SU-DHL-6 (cell line): ENCODE measurements around the gene RUVBL1.

Experiments used
- H2AFZ ChIP-seq: fragments of 200-600 bp; sonication (generic); 2 replicates; pipeline ENCODE4 v1.6.1; 2014; ENCODE audit warnings: low read depth, mild to moderate bottlenecking, moderate library complexity, mixed read lengths, antibody characterized with exemption, low read length; ENCODE audit not compliant: severe bottlenecking
- H3F3A ChIP-seq: fragments of 200-600 bp; shearing (Covaris generic); 2 replicates; pipeline ENCODE4 v1.6.0; 2016; ENCODE audit warnings: antibody characterized with exemption, mild to moderate bottlenecking; ENCODE audit not compliant: insufficient read depth
- H3K27ac ChIP-seq: fragments of 200-600 bp; sonication (generic); 2 replicates; pipeline ENCODE4 v1.5.1; 2016; ENCODE audit warnings: low read depth, mild to moderate bottlenecking, low read length, moderate library complexity, mixed read lengths
- H3K27me3 ChIP-seq: fragments of 200-600 bp; sonication (generic), shearing (Covaris generic); 2 replicates; pipeline ENCODE4 v1.6.0; 2014; ENCODE audit warnings: mild to moderate bottlenecking, low read length
- H3K36me3 ChIP-seq: fragments of 200-600 bp; sonication (generic); 2 replicates; pipeline ENCODE4 v1.6.1; 2014; ENCODE audit warnings: mild to moderate bottlenecking, low read length, mixed read lengths
- H3K4me2 ChIP-seq: fragments of 300-600, 200-600 bp; shearing (Covaris generic), sonication (generic); 2 replicates; pipeline ENCODE4 v1.6.0; 2014; ENCODE audit warnings: low read length, low read depth, mild to moderate bottlenecking; ENCODE audit not compliant: poor library complexity, severe bottlenecking
- H3K4me3 ChIP-seq: fragments of 200-600 bp; sonication (generic); 2 replicates; pipeline ENCODE4 v1.5.1; 2014; ENCODE audit warnings: antibody characterized with exemption, low read length, mild to moderate bottlenecking, mixed read lengths; ENCODE audit not compliant: insufficient read depth, poor library complexity, severe bottlenecking
- H3K79me2 ChIP-seq: fragments of 200-600 bp; sonication (generic); 2 replicates; pipeline ENCODE4 v1.6.1; 2014; ENCODE audit warnings: mild to moderate bottlenecking, low read length, moderate library complexity; ENCODE audit not compliant: insufficient read depth
- H3K9ac ChIP-seq: fragments of 200-600 bp; sonication (generic); 2 replicates; pipeline ENCODE4 v1.7.0; 2014; ENCODE audit warnings: mild to moderate bottlenecking, low read length
- H3K9me2 ChIP-seq: fragments of 200-600 bp; sonication (generic); replicated peaks from 2 replicates; pipeline ENCODE4 v1.6.1; 2014; ENCODE audit warnings: low read length; ENCODE audit not compliant: insufficient read depth
- H3K9me3 ChIP-seq: fragments of 200-600 bp; sonication (generic); 2 replicates; pipeline ENCODE4 v1.6.1; 2014; ENCODE audit warnings: low read length, mixed read lengths; ENCODE audit not compliant: insufficient read depth
- H4K20me1 ChIP-seq: fragments of 200-600 bp; sonication (generic); 2 replicates; pipeline ENCODE4 v1.6.1; 2014; ENCODE audit warnings: low read depth, mild to moderate bottlenecking, antibody characterized with exemption, low read length, moderate library complexity, mixed read lengths
- CTCF ChIP-seq: fragments of 200-600 bp; sonication (generic); IDR thresholded peaks from one replicate; pipeline ENCODE4 v1.5.1; 2017; ENCODE audit warnings: antibody characterized with exemption, mild to moderate bottlenecking, low read length, moderate library complexity; ENCODE audit not compliant: insufficient read depth, poor library complexity, severe bottlenecking
- EZH2phosphoT487 ChIP-seq: fragments of 200-600 bp; sonication (generic), shearing (Covaris generic); conservative IDR thresholded peaks from 2 replicates; pipeline ENCODE4 v1.6.1; 2018; ENCODE audit warnings: mild to moderate bottlenecking, antibody characterized with exemption, low read length, moderate library complexity, mixed read lengths

RUVBL1 gene

GRCh38 chr3:128083396-128083795 lies 40.2 kb downstream of the RUVBL1 start:
- Histone ChIP-seq H3K4me3 (no peak overlapping the region), H3F3A (no peaks in the 10 kb centered on the region), H3K79me2 (no peaks in the 10 kb centered on the region), H3K27ac (no peak overlapping the region), H3K27me3 (no peaks in the 10 kb centered on the region), H2AFZ (no peak overlapping the region), H3K9me2 (no peaks in the 10 kb centered on the region), H3K36me3 (no peaks in the 10 kb centered on the region), H3K4me2 (no peak overlapping the region), H3K9ac (no peak overlapping the region), H3K9me3 (no peaks in the 10 kb centered on the region), H4K20me1 (no peaks in the 10 kb centered on the region)
- TF ChIP-seq EZH2phosphoT487, result no peak
- TF ChIP-seq CTCF, result no peak

DNA sequence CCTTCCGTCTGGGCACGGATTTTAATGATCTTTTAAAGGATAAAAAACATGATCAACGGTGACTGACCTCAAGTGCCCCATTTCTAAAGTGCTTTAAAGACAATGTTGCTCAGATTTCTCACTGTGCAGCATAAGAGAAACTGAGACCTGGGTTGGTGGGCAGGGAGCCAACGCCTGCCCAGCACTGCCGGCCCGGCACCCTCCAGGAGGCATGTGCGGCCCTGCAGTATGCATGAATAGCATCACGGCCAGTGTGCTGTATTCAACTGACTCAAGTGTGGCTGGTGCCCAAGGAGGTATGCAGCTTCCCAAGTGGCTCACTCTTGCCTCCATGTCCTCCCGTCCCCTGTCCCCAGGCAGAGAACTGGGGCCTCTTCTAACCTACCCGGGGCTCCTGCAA lies 41.1 kb downstream of the RUVBL1 start:
- Histone ChIP-seq H3K79me2 (no peaks in the 10 kb centered on the region), H3K4me2 (no peak overlapping the region), H4K20me1 (no peaks in the 10 kb centered on the region), H2AFZ (no peak overlapping the region), H3F3A (no peaks in the 10 kb centered on the region), H3K27me3 (no peaks in the 10 kb centered on the region), H3K9me2 (no peaks in the 10 kb centered on the region), H3K9ac (no peak overlapping the region), H3K9me3 (no peaks in the 10 kb centered on the region), H3K36me3 (no peaks in the 10 kb centered on the region), H3K4me3 (no peak overlapping the region), H3K27ac (no peak overlapping the region)
- TF ChIP-seq CTCF (no peak), EZH2phosphoT487 (no peak)

DNA sequence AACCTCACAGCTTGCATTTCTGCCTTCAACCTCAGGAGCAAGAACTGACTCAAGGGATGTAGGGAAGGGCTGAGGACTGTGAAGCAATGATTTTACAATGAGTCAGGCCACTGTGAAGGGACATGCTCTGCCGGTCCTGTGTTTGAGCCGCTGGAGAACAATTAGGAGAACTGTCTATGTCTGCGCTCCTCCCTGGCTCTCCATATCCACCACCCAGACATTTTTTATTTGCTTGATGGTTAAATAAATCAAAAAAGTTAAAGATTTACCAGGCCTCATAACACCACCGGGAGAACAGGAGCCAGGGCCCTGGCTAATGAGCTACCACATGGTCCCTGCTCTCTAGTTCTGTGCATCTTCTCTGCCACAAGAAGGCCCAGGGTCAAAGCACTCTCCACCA lies 41.8 kb downstream of the RUVBL1 start:
- Histone ChIP-seq H3K27ac (no peak overlapping the region), H3K79me2 (no peaks in the 10 kb centered on the region), H3K9me3 (no peaks in the 10 kb centered on the region), H4K20me1 (no peaks in the 10 kb centered on the region), H3K9me2 (no peaks in the 10 kb centered on the region), H2AFZ (no peak overlapping the region), H3F3A (no peaks in the 10 kb centered on the region), H3K4me2 (no peak overlapping the region), H3K36me3 (no peaks in the 10 kb centered on the region), H3K27me3 (no peaks in the 10 kb centered on the region), H3K9ac (no peak overlapping the region), H3K4me3 (no peak overlapping the region)
- TF ChIP-seq EZH2phosphoT487, result no peak

- Histone ChIP-seq H3K79me2 (no peaks in the 10 kb centered on the region), H3K27ac (no peak overlapping the region), H3K36me3 (no peaks in the 10 kb centered on the region), H3K4me2 (no peak overlapping the region), H3K27me3 (no peaks in the 10 kb centered on the region), H3F3A (no peaks in the 10 kb centered on the region), H3K9me2 (no peaks in the 10 kb centered on the region), H2AFZ (no peak overlapping the region), H3K9me3 (no peaks in the 10 kb centered on the region), H3K4me3 (no peak overlapping the region), H4K20me1 (no peaks in the 10 kb centered on the region), H3K9ac (no peak overlapping the region)
- TF ChIP-seq CTCF, result no peak
- TF ChIP-seq EZH2phosphoT487, result no peak
Measured at GRCh38 chr3:128081226-128081625, 42.4 kb downstream of the RUVBL1 start.
